B cell (primary cell): ENCODE data around the gene FMNL2. TPM values are rescaled to one million over a fixed set of nuclear protein-coding genes. Genes with fewer than 3 reads are reported as not detected.

Experiments
- ATAC-seq: fragments of 200-7000 bp; cut with Tn5 transposase; one replicate; pipeline ENCODE4 v1.10.0; 2021; ENCODE audit warnings: low read depth, mild to moderate bottlenecking, moderate number of reproducible peaks, moderate library complexity
- CTCF ChIA-PET: fragments of 350-600 bp; sonication (Branson Sonifier 250); formaldehyde crosslinking; loops from one replicate; lab custom pipeline; 2021; ENCODE audit warnings: antibody characterized with exemption, inconsistent platforms; lab: Charles Lee
- POLR2A ChIA-PET: fragments of 350-600 bp; sonication (Branson Sonifier 250); formaldehyde crosslinking; loops from one replicate; lab custom pipeline; 2021; ENCODE audit warnings: antibody characterized with exemption; lab: Charles Lee
- DNase-seq: peaks from one replicate; pipeline ENCODE4 v3.0.0; 2013
- H2AFZ ChIP-seq: 2 replicates; pipeline ENCODE4 v1.6.1; 2012; ENCODE audit warnings: mild to moderate bottlenecking, low read depth, low read length; ENCODE audit not compliant: insufficient read depth, poor library complexity, severe bottlenecking
- H3K27ac ChIP-seq, 2 donors: 1 replicate in 1 of 2; 2 replicates in 1 of 2; pipeline ENCODE4 v1.5.1; 2012 to 2013; ENCODE audit warnings: low read length in 2 of 2, mild to moderate bottlenecking in 2 of 2, moderate library complexity in 1 of 2
- H3K27me3 ChIP-seq, 4 experiments: fragments of 200-600 bp in 1 of 4; sonication (generic) in 1 of 4; replicated peaks in 1 of 4; 1 replicate in 2 of 4; 2 replicates in 2 of 4; pipeline versions ENCODE4 v1.6.1 to v1.7.0; 2013 to 2016; ENCODE audit warnings: low read length in 3 of 4, mild to moderate bottlenecking in 2 of 4, mixed read lengths in 1 of 4, moderate library complexity in 1 of 4; ENCODE audit not compliant: insufficient read depth in 4 of 4, control insufficient read depth in 3 of 4; ENCODE audit errors: control extremely low read depth in 1 of 4
- H3K36me3 ChIP-seq, 2 experiments: replicated peaks in 1 of 2; 1 replicate in 1 of 2; 2 replicates in 1 of 2; pipeline versions ENCODE4 v1.6.1 to v1.7.1; 2013; ENCODE audit warnings: low read length in 1 of 2; ENCODE audit not compliant: insufficient read depth in 2 of 2, control insufficient read depth in 1 of 2; ENCODE audit errors: control extremely low read depth in 1 of 2, extremely low read depth in 1 of 2
- H3K4me1 ChIP-seq, 2 donors: fragments of 200-600 bp in 1 of 2; sonication (generic) in 1 of 2; 1 replicate in 1 of 2; 2 replicates in 1 of 2; pipeline versions ENCODE4 v1.5.1 to v1.6.1; 2013 to 2017; ENCODE audit warnings: low read length in 2 of 2; ENCODE audit not compliant: control insufficient read depth in 2 of 2, insufficient read depth in 2 of 2
- H3K4me2 ChIP-seq: replicated peaks from 2 replicates; pipeline ENCODE3; 2012; ENCODE audit warnings: mild to moderate bottlenecking, low read depth, low read length; ENCODE audit not compliant: poor library complexity, severe bottlenecking
- H3K4me3 ChIP-seq, 5 experiments: fragments of 200-600 bp in 1 of 5; sonication (generic) in 1 of 5; 1 replicate in 3 of 5; 2 replicates in 2 of 5; pipeline versions ENCODE4 v1.5.1 to v1.7.0; 2011 to 2016; ENCODE audit warnings: low read length in 4 of 5, mild to moderate bottlenecking in 4 of 5, low read depth in 2 of 5, control low read depth in 1 of 5, moderate library complexity in 1 of 5; ENCODE audit not compliant: insufficient read depth in 1 of 5; ENCODE audit errors: control extremely low read depth in 1 of 5, extremely low read depth in 1 of 5
- H3K79me2 ChIP-seq: fragments of 200-600 bp; sonication (generic); one replicate; pipeline ENCODE4 v1.6.0; 2016; ENCODE audit warnings: low read length; ENCODE audit not compliant: control insufficient read depth, insufficient read depth
- H3K9ac ChIP-seq: fragments of 200-600 bp; sonication (generic); 2 replicates; pipeline ENCODE4 v1.6.1; 2017; ENCODE audit warnings: mild to moderate bottlenecking, low read length, moderate library complexity
- H3K9me3 ChIP-seq, 3 donors: one replicate each; pipeline versions ENCODE4 v1.6.1 to v1.7.1; 2013; ENCODE audit warnings: low read length in 2 of 3; ENCODE audit not compliant: control insufficient read depth in 2 of 3, insufficient read depth in 1 of 3; ENCODE audit errors: control extremely low read depth in 1 of 3
- H4K20me1 ChIP-seq: 2 replicates; pipeline ENCODE4 v1.6.0; 2012; ENCODE audit warnings: mild to moderate bottlenecking, low read length; ENCODE audit not compliant: insufficient read depth, control insufficient read depth, poor library complexity, severe bottlenecking
- H3K27ac Mint-ChIP-seq: one replicate; pipeline ENCODE4 v1.8.0; 2021; ENCODE audit warnings: mixed read lengths
- H3K27me3 Mint-ChIP-seq: one replicate; pipeline ENCODE4 v1.8.0; 2021; ENCODE audit warnings: mixed read lengths
- H3K4me1 Mint-ChIP-seq: one replicate; pipeline ENCODE4 v1.8.0; 2021; ENCODE audit warnings: mixed read lengths
- H3K4me3 Mint-ChIP-seq: one replicate; pipeline ENCODE4 v1.8.0; 2021; ENCODE audit warnings: mixed read lengths
- H3K9me3 Mint-ChIP-seq: one replicate; pipeline ENCODE4 v1.8.0; 2022; ENCODE audit warnings: mixed read lengths; ENCODE audit not compliant: insufficient read depth
- EZH2 ChIP-seq: IDR thresholded peaks from 2 replicates; pipeline ENCODE4 v1.6.1; 2012; ENCODE audit warnings: borderline replicate concordance, low read depth, mild to moderate bottlenecking, moderate library complexity, low read length; ENCODE audit not compliant: insufficient read depth, poor library complexity, severe bottlenecking
- WGBS: methylation state at CpG from one replicate; pipeline ENCODE4 v1.1.5; 2013; ENCODE audit warnings: missing lambda C conversion rate; ENCODE audit not compliant: insufficient coverage; 5-methylcytosine and 5-hydroxymethylcytosine counted together
- intact Hi-C: fragments of 100-400 bp; cut with micrococcal nuclease; formaldehyde crosslinking; loops from one replicate; pipeline ENCODE4 v1.10.0; 2022
- polyA plus RNA-seq: library from polyadenylated mRNA; depleted of rRNA; stranded (reverse); fragments of >200 nt; gene quantifications from 2 replicates; pipeline ENCODE4 v1.2.3, GENCODE V29; 2012
- total RNA-seq, 2 donors: library from RNA; stranded (reverse); fragments of 120-200 nt in 1 of 2; gene quantifications; 1 replicate in 1 of 2; 2 replicates in 1 of 2; pipeline versions ENCODE4 v1.2.3 to v1.2.4, GENCODE V29; 2013 to 2022
- TF ChIP-seq, protein P1 (sequence below): fragments of 200-600 bp; IDR thresholded peaks from one replicate; pipeline ENCODE4 v1.8.0; 2022; ENCODE audit warnings: antibody characterized with exemption, mild to moderate bottlenecking

The FMNL2 gene
- total and polyA plus RNA-seq, 2 donors (not counting 1 experiment from before 2014, with no cell fraction given): 0.73 to 8.8 TPM

DNA sequence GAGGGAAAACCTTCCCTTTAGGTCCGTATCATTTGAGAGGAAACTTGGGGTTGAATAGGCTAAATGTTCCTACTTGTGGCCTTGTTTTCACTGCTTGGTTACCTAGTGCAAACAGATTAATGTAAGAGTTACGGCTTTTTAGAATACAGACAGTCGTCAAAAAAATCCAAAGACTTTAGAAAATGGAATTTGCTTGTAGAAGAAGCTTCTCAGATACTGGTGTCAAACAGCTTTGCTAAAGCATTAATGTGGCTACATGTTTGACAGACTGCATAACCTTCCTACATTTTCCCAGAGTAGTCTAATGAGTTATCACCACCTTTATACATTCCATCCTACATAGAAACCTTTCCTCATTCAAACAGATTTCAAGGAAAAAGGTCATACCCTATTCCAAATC lies 114.6 kb downstream of the FMNL2 start:
- Mint-ChIP-seq H3K4me3 (no peak overlapping the region), H3K4me1 (peaks cover 5% of the 10 kb centered on the region), H3K27ac (no peak overlapping the region), H3K9me3 (no peaks in the 10 kb centered on the region), H3K27me3 (no peaks in the 10 kb centered on the region)
- no peaks in the 10 kb centered on the region for H3K9me3 ChIP-seq
- H3K9ac ChIP-seq: no peak overlapping the region
- no peaks in the 10 kb centered on the region for H3K4me1 ChIP-seq
- no peak overlapping the region for H3K27ac ChIP-seq
- no peaks in the 10 kb centered on the region for H3K27me3 ChIP-seq
- intact Hi-C loops: no loop called here
- CTCF ChIA-PET: interaction anchor here (1.0 to 1.6 kb wide), 2 partner anchors 19 to 33 kb away, joined by 3 to 4 read pairs; no protein-coding TSS in a partner anchor
- WGBS: 100% methylated on average over 1 of the region's 3 CpGs
- no peaks in the 10 kb centered on the region for H4K20me1 ChIP-seq
- no peak overlapping the region for H3K4me3 ChIP-seq
- H3K4me2 ChIP-seq: no peak overlapping the region
- H3K36me3 ChIP-seq: no peaks in the 10 kb centered on the region
- no peaks in the 10 kb centered on the region for H3K79me2 ChIP-seq
- no peak for DNase-seq
- no peak for ATAC-seq
- POLR2A ChIA-PET: no interaction called here
- no peak overlapping the region for H2AFZ ChIP-seq
- TF ChIP-seq, protein P1, sequence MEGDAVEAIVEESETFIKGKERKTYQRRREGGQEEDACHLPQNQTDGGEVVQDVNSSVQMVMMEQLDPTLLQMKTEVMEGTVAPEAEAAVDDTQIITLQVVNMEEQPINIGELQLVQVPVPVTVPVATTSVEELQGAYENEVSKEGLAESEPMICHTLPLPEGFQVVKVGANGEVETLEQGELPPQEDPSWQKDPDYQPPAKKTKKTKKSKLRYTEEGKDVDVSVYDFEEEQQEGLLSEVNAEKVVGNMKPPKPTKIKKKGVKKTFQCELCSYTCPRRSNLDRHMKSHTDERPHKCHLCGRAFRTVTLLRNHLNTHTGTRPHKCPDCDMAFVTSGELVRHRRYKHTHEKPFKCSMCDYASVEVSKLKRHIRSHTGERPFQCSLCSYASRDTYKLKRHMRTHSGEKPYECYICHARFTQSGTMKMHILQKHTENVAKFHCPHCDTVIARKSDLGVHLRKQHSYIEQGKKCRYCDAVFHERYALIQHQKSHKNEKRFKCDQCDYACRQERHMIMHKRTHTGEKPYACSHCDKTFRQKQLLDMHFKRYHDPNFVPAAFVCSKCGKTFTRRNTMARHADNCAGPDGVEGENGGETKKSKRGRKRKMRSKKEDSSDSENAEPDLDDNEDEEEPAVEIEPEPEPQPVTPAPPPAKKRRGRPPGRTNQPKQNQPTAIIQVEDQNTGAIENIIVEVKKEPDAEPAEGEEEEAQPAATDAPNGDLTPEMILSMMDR: no peak
- no peak for TF ChIP-seq EZH2

DNA sequence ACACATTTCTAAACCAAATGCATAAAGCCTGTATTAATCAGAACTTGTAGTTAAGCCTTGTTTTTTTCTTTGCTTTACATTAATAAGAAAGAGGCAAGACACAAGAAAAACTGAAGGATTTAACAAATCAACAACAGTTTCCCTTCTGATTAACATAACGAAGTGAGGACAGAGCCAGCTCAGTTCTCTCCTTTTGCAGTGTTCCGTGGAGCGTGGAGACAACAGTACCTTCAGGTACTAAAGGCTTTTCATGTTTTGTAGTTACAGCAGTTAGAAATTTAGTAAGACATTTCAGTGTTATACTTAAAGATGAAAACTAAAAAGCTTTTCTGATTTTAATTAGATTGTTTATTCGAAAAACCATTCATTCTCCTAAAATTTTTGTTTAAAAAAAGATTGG lies 115.2 kb downstream of the FMNL2 start:
- no peaks in the 10 kb centered on the region for H3K27me3 Mint-ChIP-seq
- POLR2A ChIA-PET: no interaction called here
- no peaks in the 10 kb centered on the region for H3K9me3 ChIP-seq
- no peak for DNase-seq
- no peaks in the 10 kb centered on the region for H3K4me1 ChIP-seq
- H3K9me3 Mint-ChIP-seq: no peaks in the 10 kb centered on the region
- ATAC-seq: no peak
- H3K27ac Mint-ChIP-seq: no peak overlapping the region
- no peak overlapping the region for H3K4me3 ChIP-seq
- no peaks in the 10 kb centered on the region for H4K20me1 ChIP-seq
- CTCF ChIA-PET: interaction anchor here (1.6 kb wide), 1 partner anchor 18 kb away, joined by 4 read pairs; no protein-coding TSS in a partner anchor
- WGBS: no CpG with 5 or more reads among the region's 4 CpGs
- peaks cover 5% of the 10 kb centered on the region for H3K4me1 Mint-ChIP-seq
- TF ChIP-seq, protein P1: no peak
- no peak for TF ChIP-seq EZH2
- no peak overlapping the region for H3K9ac ChIP-seq
- no peaks in the 10 kb centered on the region for H3K27me3 ChIP-seq
- no peak overlapping the region for H2AFZ ChIP-seq
- no peaks in the 10 kb centered on the region for H3K79me2 ChIP-seq
- H3K4me3 Mint-ChIP-seq: no peak overlapping the region
- H3K4me2 ChIP-seq: no peak overlapping the region
- H3K36me3 ChIP-seq: no peaks in the 10 kb centered on the region
- no peak overlapping the region for H3K27ac ChIP-seq
- intact Hi-C loops: no loop called here
